Suprapubic skin (tissue), 4 donors: Measurements from ENCODE around the gene AAK1. TPM values are rescaled to one million over a fixed set of nuclear protein-coding genes. Genes with fewer than 3 reads are reported as not detected.
"Not testable (repeated sequence)": the region's sequence is repeated elsewhere in the genome, so short reads cannot be mapped to it uniquely, and the experiment has no call there.

Experiments
- DNase-seq, 2 donors: peaks; one replicate each; pipeline ENCODE4 v3.0.0-alpha.2; 2019; ENCODE audit warnings: low spot score in 2 of 2
- H3K27ac ChIP-seq: fragments of 200-600 bp; sonication (generic); one replicate; pipeline ENCODE4 v1.5.1; 2019
- H3K27me3 ChIP-seq: fragments of 200-600 bp; sonication (generic); one replicate; pipeline ENCODE4 v1.5.1; 2019
- H3K36me3 ChIP-seq: fragments of 200-600 bp; sonication (generic); one replicate; pipeline ENCODE4 v1.5.1; 2019
- H3K4me1 ChIP-seq: fragments of 200-600 bp; sonication (generic); one replicate; pipeline ENCODE4 v1.5.1; 2019
- H3K4me3 ChIP-seq: fragments of 200-600 bp; sonication (generic); one replicate; pipeline ENCODE4 v1.5.1; 2019; ENCODE audit warnings: mild to moderate bottlenecking
- H3K9me3 ChIP-seq: fragments of 200-600 bp; sonication (generic); one replicate; pipeline ENCODE4 v1.5.1; 2019
- CTCF ChIP-seq, 2 donors: fragments of 200-600 bp in 1 of 2; fragments of 450-650 bp in 1 of 2; sonication (generic) in 1 of 2; IDR thresholded peaks; one replicate each; pipeline ENCODE4 v1.5.1; 2016 to 2019; ENCODE audit warnings: antibody characterized with exemption in 2 of 2, mild to moderate bottlenecking in 1 of 2, moderate library complexity in 1 of 2
- EP300 ChIP-seq: sonication (generic); formaldehyde crosslinking; IDR thresholded peaks from one replicate; pipeline ENCODE4 v1.6.1; 2017; ENCODE audit warnings: antibody characterized with exemption
- POLR2A ChIP-seq, 2 donors: fragments of 450-650 bp; IDR thresholded peaks; one replicate each; pipeline ENCODE4 v1.6.1; 2017; ENCODE audit warnings: antibody characterized with exemption in 2 of 2, mild to moderate bottlenecking in 2 of 2, moderate library complexity in 2 of 2
- POLR2AphosphoS5 ChIP-seq, 3 donors: sonication (generic); formaldehyde crosslinking; IDR thresholded peaks; one replicate each; pipeline ENCODE4 v1.6.1; 2017; ENCODE audit warnings: antibody characterized with exemption in 3 of 3
- WGBS: methylation state at CpG from one replicate; pipeline ENCODE4 v1.1.5; 2018; 5-methylcytosine and 5-hydroxymethylcytosine counted together
- total RNA-seq, 4 donors: library from RNA; depleted of rRNA; stranded (reverse); fragments of >200 nt; gene quantifications; one replicate each; pipeline ENCODE4 v1.1.0, GENCODE V29; 2016

The AAK1 gene
- total RNA-seq, 4 donors from 2014 or later: 26.4 to 48.4 (median 32.7) TPM

DNA sequence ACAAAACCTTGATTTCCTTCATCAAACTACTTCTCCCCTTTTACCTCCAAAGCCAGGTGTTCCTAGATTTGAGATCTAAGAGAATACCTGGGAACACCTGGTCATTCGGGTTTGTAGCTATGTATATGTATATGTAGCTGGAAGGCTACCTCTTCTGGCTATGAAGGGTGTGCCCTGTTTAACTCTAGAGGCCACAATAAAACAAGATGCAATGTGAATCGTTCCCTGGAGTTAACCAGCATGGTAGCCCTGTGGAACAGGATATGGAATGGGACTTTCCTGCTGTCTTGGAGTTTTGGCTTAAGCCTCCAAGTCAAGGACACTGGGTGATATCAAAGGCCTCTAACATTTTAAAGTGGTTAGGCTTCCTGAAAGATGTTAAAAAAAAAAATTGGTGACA, 188.6 kb downstream of the AAK1 start:
- Histone ChIP-seq H3K4me1 (peaks cover 2% of the 10 kb centered on the region), H3K36me3 (no peaks in the 10 kb centered on the region), H3K4me3 (no peak overlapping the region), H3K9me3 (no peaks in the 10 kb centered on the region), H3K27ac (no peak overlapping the region), H3K27me3 (no peaks in the 10 kb centered on the region)
- TF ChIP-seq POLR2AphosphoS5 (IDR thresholded peaks at IDR 0.05): no peak
- TF ChIP-seq EP300: no peak
- TF ChIP-seq POLR2A (IDR thresholded peaks at IDR 0.05): no peak
- no peak for TF ChIP-seq CTCF (IDR thresholded peaks at IDR 0.05)
- DNase-seq: no peak
- 81% methylated on average over 2 of the region's 2 CpGs for WGBS

GRCh38 chr2:69453475-69454129, 189.9 kb downstream of the AAK1 start:
- Histone ChIP-seq H3K36me3 (no peaks in the 10 kb centered on the region), H3K9me3 (no peaks in the 10 kb centered on the region), H3K4me3 (no peak overlapping the region), H3K27ac (no peak overlapping the region), H3K27me3 (no peaks in the 10 kb centered on the region), H3K4me1 (peaks cover 2% of the 10 kb centered on the region)
- 72% methylated on average over 4 of the region's 4 CpGs for WGBS
- TF ChIP-seq CTCF (IDR thresholded peaks at IDR 0.05): no peak
- TF ChIP-seq POLR2AphosphoS5 (IDR thresholded peaks at IDR 0.05): no peak
- TF ChIP-seq EP300: no peak
- TF ChIP-seq POLR2A (IDR thresholded peaks at IDR 0.05): no peak
- DNase-seq: no peak

DNA sequence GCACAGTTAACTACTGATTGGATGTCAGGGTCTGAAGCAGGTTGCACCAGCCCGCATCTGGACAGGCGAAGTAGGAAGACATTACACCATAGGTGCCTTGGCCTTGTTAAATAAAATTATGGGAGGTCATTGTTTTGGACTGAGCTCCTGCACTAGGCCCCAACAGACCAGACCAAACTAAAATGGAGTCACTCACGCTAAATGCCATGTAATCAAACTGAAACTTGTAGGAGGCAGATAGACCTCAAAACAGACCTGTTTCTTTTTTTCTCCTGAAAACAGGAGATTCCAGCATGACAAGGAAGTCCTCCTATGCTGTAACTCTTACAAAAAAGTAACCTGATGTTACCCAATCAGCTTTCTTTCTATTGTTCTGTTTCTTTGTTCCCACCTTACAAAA, 190.9 kb downstream of the AAK1 start:
- 95% methylated on average over 3 of the region's 3 CpGs for WGBS
- peaks cover 2% of the 10 kb centered on the region for H3K4me1 ChIP-seq
- no peaks in the 10 kb centered on the region for H3K36me3 ChIP-seq
- H3K27me3 ChIP-seq: no peaks in the 10 kb centered on the region
- no peak overlapping the region for H3K27ac ChIP-seq
- DNase-seq: no peak
- TF ChIP-seq POLR2A (IDR thresholded peaks at IDR 0.05) (no peak), POLR2AphosphoS5 (IDR thresholded peaks at IDR 0.05) (no peak), EP300 (no peak), CTCF (IDR thresholded peaks at IDR 0.05) (no peak)
- no peak overlapping the region for H3K4me3 ChIP-seq
- no peaks in the 10 kb centered on the region for H3K9me3 ChIP-seq

DNA sequence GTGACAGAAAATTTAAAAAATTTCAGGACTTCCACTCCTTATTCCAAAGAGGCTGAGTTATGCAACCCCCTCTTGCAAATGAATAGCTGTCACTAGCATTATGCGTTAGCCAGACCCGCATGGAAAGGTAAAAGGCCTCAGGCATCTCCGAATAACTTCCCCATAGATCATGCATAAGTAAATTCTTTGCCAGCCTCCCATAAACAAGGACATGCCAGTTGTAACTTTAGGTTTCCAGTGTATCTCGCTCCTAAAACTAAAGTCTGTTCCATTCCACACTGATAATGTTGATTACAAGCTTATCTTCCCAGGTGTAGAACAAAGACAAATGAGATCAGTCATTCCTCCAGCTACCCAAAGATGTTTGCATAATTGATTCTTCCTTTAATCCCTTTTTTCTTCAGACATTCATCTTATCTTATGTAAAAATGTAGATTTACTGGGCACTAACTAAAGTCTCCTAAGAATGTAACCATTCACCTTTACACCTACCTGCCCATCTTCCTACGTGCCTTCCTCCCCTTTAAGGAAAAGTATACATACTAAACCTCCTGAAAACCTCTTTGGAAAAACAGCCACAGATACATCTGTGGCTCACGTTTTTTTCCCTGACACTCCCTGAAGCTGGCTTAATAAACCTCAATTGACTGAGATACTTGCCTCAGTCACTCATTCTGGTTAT, 192.7 kb downstream of the AAK1 start:
- 63% methylated on average over 6 of the region's 6 CpGs for WGBS
- Histone ChIP-seq H3K27me3 (no peaks in the 10 kb centered on the region), H3K27ac (no peak overlapping the region), H3K36me3 (no peaks in the 10 kb centered on the region), H3K9me3 (no peaks in the 10 kb centered on the region), H3K4me1 (peaks cover 1% of the 10 kb centered on the region), H3K4me3 (no peak overlapping the region)
- no peak for TF ChIP-seq POLR2A (IDR thresholded peaks at IDR 0.05)
- TF ChIP-seq POLR2AphosphoS5 (IDR thresholded peaks at IDR 0.05): no peak
- no peak for TF ChIP-seq CTCF (IDR thresholded peaks at IDR 0.05)
- no peak for TF ChIP-seq EP300
- DNase-seq: no peak

DNA sequence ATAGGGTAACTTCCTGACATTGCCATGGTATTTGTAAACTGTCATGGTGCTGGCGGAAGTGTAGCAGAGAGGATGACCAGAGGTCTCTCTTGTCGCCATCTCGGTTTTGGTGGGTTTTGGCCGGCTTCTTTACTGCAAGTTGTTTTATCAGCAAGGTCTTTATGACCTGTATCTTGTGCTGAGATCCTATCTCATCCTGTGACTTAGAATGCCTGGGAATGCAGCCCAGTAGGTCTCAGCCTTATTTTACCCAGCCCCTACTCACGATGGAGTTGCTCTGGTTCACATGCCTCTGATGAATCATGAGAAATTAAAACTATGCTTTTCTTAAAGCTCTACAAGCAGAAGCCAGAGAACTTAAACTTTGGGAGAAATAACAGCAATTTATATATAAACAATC, 193.6 kb downstream of the AAK1 start:
- TF ChIP-seq CTCF (IDR thresholded peaks at IDR 0.05) (no peak), POLR2A (IDR thresholded peaks at IDR 0.05) (no peak), EP300 (no peak)
- no peak overlapping the region for H3K27ac ChIP-seq
- 73% methylated on average over 5 of the region's 5 CpGs for WGBS
- no peaks in the 10 kb centered on the region for H3K4me1 ChIP-seq
- no peak overlapping the region for H3K4me3 ChIP-seq
- no peaks in the 10 kb centered on the region for H3K27me3 ChIP-seq
- DNase-seq: no peak
- H3K36me3 ChIP-seq: no peaks in the 10 kb centered on the region
- no peaks in the 10 kb centered on the region for H3K9me3 ChIP-seq

DNA sequence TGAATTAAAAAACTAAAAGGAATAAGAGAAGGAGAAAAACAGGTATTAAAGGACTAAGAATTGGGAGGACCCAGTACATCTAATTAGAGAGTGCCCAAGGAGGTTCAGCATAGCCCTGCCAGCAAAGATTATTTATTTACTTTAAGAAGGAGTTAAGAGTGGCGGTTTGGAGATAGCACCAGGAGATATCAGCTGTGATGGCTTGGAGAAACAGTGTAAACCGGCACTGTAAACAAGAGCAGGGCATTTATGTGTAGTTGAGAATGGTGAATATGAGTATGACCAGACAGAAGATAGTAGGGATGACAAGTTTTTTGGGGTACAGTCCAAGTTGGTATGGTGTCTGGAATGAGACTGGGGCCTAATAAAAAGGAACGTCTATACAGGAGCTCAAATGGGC, 199.9 kb downstream of the AAK1 start:
- DNase-seq, H3K27me3 ChIP-seq, H3K27ac ChIP-seq, H3K4me1 ChIP-seq, H3K36me3 ChIP-seq, H3K9me3 ChIP-seq, H3K4me3 ChIP-seq: not testable (repeated sequence)
- 77% methylated on average over 3 of the region's 3 CpGs for WGBS

DNA sequence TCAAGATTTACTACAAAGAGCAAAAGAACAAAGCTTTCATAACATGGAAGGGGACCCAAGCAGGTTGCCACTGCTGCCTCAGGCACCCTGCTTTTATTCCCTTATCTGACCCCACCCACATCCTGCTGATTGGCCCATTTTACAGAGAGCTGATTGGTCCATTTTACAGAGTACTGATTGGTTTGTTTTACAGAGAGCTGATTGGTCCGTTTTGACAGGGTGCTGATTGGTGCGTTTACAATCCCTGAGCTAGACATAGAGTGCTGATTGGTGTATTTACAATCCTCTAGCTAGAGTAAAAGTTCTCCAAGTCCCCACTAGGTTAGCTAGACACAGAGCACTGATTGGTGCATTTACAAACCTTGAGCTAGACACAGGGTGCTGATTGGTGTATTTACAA, 204.0 kb downstream of the AAK1 start:
- peaks cover 23% of the 10 kb centered on the region for H3K4me1 ChIP-seq
- not testable (repeated sequence) for H3K27me3 ChIP-seq, DNase-seq, H3K4me3 ChIP-seq, H3K9me3 ChIP-seq, H3K36me3 ChIP-seq, H3K27ac ChIP-seq
- WGBS: 97% methylated on average over 2 of the region's 2 CpGs
